IMR-90 (cell line): Measurements from ENCODE around the gene CREBL2. TPM values are rescaled to one million over a fixed set of nuclear protein-coding genes. Genes with fewer than 3 reads are reported as not detected.
"Not testable (repeated sequence)": the region's sequence is repeated elsewhere in the genome, so short reads cannot be mapped to it uniquely, and the experiment has no call there.

Source experiments
- ATAC-seq: fragments of 200-7000 bp; cut with Tn5 transposase; 2 replicates; pipeline ENCODE4 v1.9.1; 2020; ENCODE audit warnings: low read depth, mild to moderate bottlenecking, moderate library complexity
- BruUV-seq: library from RNA; stranded (reverse); fragments of 400-500 nt; replicated peaks from 2 replicates; lab custom pipeline; 2021; lab: Mats Ljungman, UMichigan
- CTCF ChIA-PET: fragments of 300-600 bp; formaldehyde crosslinking; extraction: SDS; loops from one replicate; lab custom pipeline; 2021; ENCODE audit warnings: antibody characterized with exemption; lab: Yijun Ruan, JAX
- POLR2A ChIA-PET: fragments of 300-600 bp; sonication (Branson Sonifier 250); formaldehyde crosslinking; loops from one replicate; lab custom pipeline; 2022; ENCODE audit warnings: antibody characterized with exemption; ENCODE audit not compliant: unreplicated experiment; lab: Charles Lee
- DNase-seq: peaks from one replicate; pipeline ENCODE4 v3.0.0; 2013
- H2AFZ ChIP-seq: replicated peaks from 2 replicates; pipeline ENCODE3; 2013; ENCODE audit warnings: low read length, mild to moderate bottlenecking; ENCODE audit not compliant: poor library complexity
- H2AK5ac ChIP-seq: 2 replicates; pipeline ENCODE4 v1.6.1; 2013; ENCODE audit warnings: low read depth, low read length, inconsistent platforms
- H2AK9ac ChIP-seq: replicated peaks from 2 replicates; pipeline ENCODE3; 2013; ENCODE audit warnings: mild to moderate bottlenecking, low read depth, low read length, moderate library complexity; ENCODE audit not compliant: poor library complexity
- H2BK120ac ChIP-seq: 2 replicates; pipeline ENCODE4 v1.6.1; 2013; ENCODE audit warnings: low read depth, low read length, inconsistent platforms
- H2BK15ac ChIP-seq: 3 replicates; pipeline ENCODE4 v1.6.1; 2013; ENCODE audit warnings: low read depth, low read length, inconsistent platforms
- H2BK20ac ChIP-seq: 2 replicates; pipeline ENCODE4 v1.6.1; 2013; ENCODE audit warnings: low read depth, mild to moderate bottlenecking, inconsistent platforms, low read length, moderate library complexity
- H2BK5ac ChIP-seq: 2 replicates; pipeline ENCODE4 v1.6.1; 2013; ENCODE audit warnings: mild to moderate bottlenecking, low read depth, low read length, inconsistent platforms; ENCODE audit not compliant: poor library complexity, severe bottlenecking
- H3K14ac ChIP-seq: replicated peaks from 2 replicates; pipeline ENCODE4 v1.6.1; 2013; ENCODE audit warnings: low read depth, low read length, inconsistent platforms
- H3K18ac ChIP-seq: 2 replicates; pipeline ENCODE4 v1.6.1; 2013; ENCODE audit warnings: low read depth, low read length, control low read depth
- H3K23ac ChIP-seq: 2 replicates; pipeline ENCODE4 v1.6.1; 2013; ENCODE audit warnings: low read depth, low read length, inconsistent platforms
- H3K27ac ChIP-seq: 2 replicates; pipeline ENCODE4 v1.5.1; 2013; ENCODE audit warnings: mild to moderate bottlenecking, control low read depth, low read length; ENCODE audit not compliant: insufficient read depth
- H3K27me3 ChIP-seq: 2 replicates; pipeline ENCODE4 v1.6.1; 2013; ENCODE audit warnings: low read length; ENCODE audit not compliant: control insufficient read depth, insufficient read depth
- H3K36me3 ChIP-seq: 2 replicates; pipeline ENCODE4 v1.6.1; 2013; ENCODE audit warnings: low read length, mixed read lengths; ENCODE audit not compliant: control insufficient read depth, insufficient read depth
- H3K4ac ChIP-seq: 2 replicates; pipeline ENCODE4 v1.6.1; 2013; ENCODE audit warnings: low read depth, low read length, inconsistent platforms
- H3K4me1 ChIP-seq: 2 replicates; pipeline ENCODE4 v1.6.1; 2013; ENCODE audit warnings: low read length, mixed read lengths; ENCODE audit not compliant: control insufficient read depth, insufficient read depth
- H3K4me2 ChIP-seq: 2 replicates; pipeline ENCODE4 v1.6.1; 2013; ENCODE audit warnings: low read depth, mild to moderate bottlenecking, control low read depth, low read length, moderate library complexity
- H3K4me3 ChIP-seq: 2 replicates; pipeline ENCODE4 v1.5.1; 2013; ENCODE audit warnings: low read depth, mild to moderate bottlenecking, control low read depth, low read length, moderate library complexity; ENCODE audit not compliant: insufficient read depth
- H3K56ac ChIP-seq: 2 replicates; pipeline ENCODE4 v1.6.1; 2013; ENCODE audit warnings: low read length, inconsistent platforms; ENCODE audit not compliant: insufficient read depth; ENCODE audit errors: extremely low read depth
- H3K79me1 ChIP-seq, 2 experiments: 2 replicates each; pipeline ENCODE4 v1.6.1; 2013; ENCODE audit warnings: low read length in 2 of 2, inconsistent platforms in 1 of 2, low read depth in 1 of 2
- H3K9ac ChIP-seq: 2 replicates; pipeline ENCODE4 v1.6.1; 2013; ENCODE audit warnings: low read depth, low read length, control low read depth
- H3K9me1 ChIP-seq: 2 replicates; pipeline ENCODE4 v1.6.1; 2013; ENCODE audit warnings: low read length, inconsistent platforms; ENCODE audit not compliant: insufficient read depth
- H3K9me3 ChIP-seq: 2 replicates; pipeline ENCODE4 v1.6.1; 2013; ENCODE audit warnings: low read length; ENCODE audit not compliant: control insufficient read depth, insufficient read depth
- H4K20me1 ChIP-seq: 2 replicates; pipeline ENCODE4 v1.6.1; 2013; ENCODE audit warnings: low read length, inconsistent platforms; ENCODE audit not compliant: insufficient read depth
- H4K5ac ChIP-seq: 2 replicates; pipeline ENCODE4 v1.6.1; 2013; ENCODE audit warnings: mild to moderate bottlenecking, low read depth, low read length, control low read depth
- H4K8ac ChIP-seq, 2 experiments: 2 replicates each; pipeline ENCODE4 v1.6.1; 2013; ENCODE audit warnings: low read depth in 2 of 2, low read length in 2 of 2, control low read depth in 1 of 2, inconsistent platforms in 1 of 2
- H4K91ac ChIP-seq: 2 replicates; pipeline ENCODE4 v1.6.1; 2013; ENCODE audit warnings: low read depth, low read length, inconsistent platforms; ENCODE audit not compliant: insufficient read depth
- WGBS, 2 experiments: methylation state at CpG; one replicate each; pipeline versions ENCODE4 v1.1.5 to v1.1.7; 2013; ENCODE audit warnings: missing lambda C conversion rate in 2 of 2; ENCODE audit not compliant: insufficient read length in 1 of 2; ENCODE audit errors: extremely low coverage in 2 of 2; 5-methylcytosine and 5-hydroxymethylcytosine counted together
- dilution Hi-C: fragments of 300-500 bp; cut with HindIII; formaldehyde crosslinking; loops from one replicate; pipeline ENCODE4 v1.14.3; 2018; ENCODE audit warnings: low sequenced_read_pairs; ENCODE audit not compliant: unreplicated experiment
- in situ Hi-C: fragments of 300-500 bp; cut with MboI; formaldehyde crosslinking; loops from 3 replicates; pipeline ENCODE4 v1.14.3; 2019; ENCODE audit warnings: low sequenced_read_pairs, inconsistent platforms, mixed read lengths
- intact Hi-C: fragments of 100-400 bp; cut with micrococcal nuclease; formaldehyde crosslinking; loops from 2 replicates; pipeline ENCODE4 v1.10.0; 2022
- polyA plus RNA-seq, 3 experiments: library from polyadenylated mRNA; depleted of rRNA; stranded (reverse); fragments of >200 nt; gene quantifications; 2 replicates each; pipeline ENCODE4 v1.2.3, GENCODE V29; 2012; ENCODE audit warnings: low replicate concordance in 1 of 3
- total RNA-seq: library from RNA; depleted of rRNA; stranded (reverse); fragments of >200 nt; gene quantifications from 2 replicates; pipeline ENCODE4 v1.2.3, GENCODE V29; 2012

The CREBL2 gene
- total and polyA plus RNA-seq, 2 of the 4 experiments (the other 2 are of a cell fraction): 11.5 to 19.0 TPM

- H3K9me3 ChIP-seq, H3K27me3 ChIP-seq, H3K9ac ChIP-seq, BruUV-seq, dilution Hi-C loops, H4K20me1 ChIP-seq, CTCF ChIA-PET, H2BK20ac ChIP-seq, H3K56ac ChIP-seq, H2BK15ac ChIP-seq, H3K4me1 ChIP-seq, POLR2A ChIA-PET, H4K8ac ChIP-seq, DNase-seq, H3K27ac ChIP-seq, H2AFZ ChIP-seq, H3K18ac ChIP-seq, H3K23ac ChIP-seq, H3K4me3 ChIP-seq, H3K4me2 ChIP-seq, H3K14ac ChIP-seq, intact Hi-C loops, H2BK5ac ChIP-seq, H4K5ac ChIP-seq, ATAC-seq, H2AK9ac ChIP-seq, H2AK5ac ChIP-seq, H3K4ac ChIP-seq, H3K36me3 ChIP-seq, H3K9me1 ChIP-seq, H3K79me1 ChIP-seq, in situ Hi-C loops, H2BK120ac ChIP-seq, H4K91ac ChIP-seq: not testable (repeated sequence)
- WGBS, 2 experiments: no CpG with 5 or more reads among the region's 2 CpGs
These were observed 15.7 kb upstream of the CREBL2 start for GRCh38 chr12:12595929-12596328.

GRCh38 chr12:12596598-12596997, 15.1 kb upstream of the CREBL2 start:
- H2AFZ ChIP-seq, BruUV-seq, H3K27me3 ChIP-seq, ATAC-seq, H2AK9ac ChIP-seq, in situ Hi-C loops, H2AK5ac ChIP-seq, H2BK120ac ChIP-seq, H3K4ac ChIP-seq, H3K9me1 ChIP-seq, H4K20me1 ChIP-seq, DNase-seq, H3K56ac ChIP-seq, H3K14ac ChIP-seq, CTCF ChIA-PET, H3K9me3 ChIP-seq, H3K4me1 ChIP-seq, H2BK20ac ChIP-seq, dilution Hi-C loops, H3K18ac ChIP-seq, H3K4me3 ChIP-seq, H3K9ac ChIP-seq, H3K79me1 ChIP-seq, H4K5ac ChIP-seq, H3K36me3 ChIP-seq, H3K23ac ChIP-seq, H4K91ac ChIP-seq, H3K4me2 ChIP-seq, intact Hi-C loops, H2BK5ac ChIP-seq, H2BK15ac ChIP-seq, H4K8ac ChIP-seq, H3K27ac ChIP-seq, POLR2A ChIA-PET: not testable (repeated sequence)
- no CpG with 5 or more reads among the region's 3 CpGs for WGBS, 2 experiments
